Superior temporal gyrus (tissue), 1 donor: ENCODE data around the gene SMIM32.

ENCODE experiments used
- DNase-seq: peaks from one replicate; pipeline ENCODE4 v3.0.0-alpha.2; 2016; ENCODE audit errors: extremely low spot score

The SMIM32 gene

DNA sequence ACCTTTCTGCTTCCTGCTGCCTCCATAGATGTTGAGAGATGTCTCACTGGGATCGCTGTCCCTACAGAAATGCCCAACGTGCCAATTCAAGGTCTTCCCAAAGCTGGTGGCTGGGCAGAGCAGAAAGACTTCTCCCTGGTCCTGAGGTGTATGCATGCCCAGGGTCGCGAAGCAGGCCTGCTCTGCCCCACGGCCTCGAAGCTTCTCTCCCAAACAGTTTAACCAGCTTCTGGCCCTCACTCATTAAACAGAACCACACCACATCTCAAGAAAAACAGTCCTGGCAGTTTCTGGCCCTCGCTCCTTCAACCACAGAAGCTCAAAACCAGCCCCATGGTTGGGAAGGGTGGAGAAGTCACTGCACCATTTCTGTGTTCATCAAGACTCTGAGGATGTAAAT, 14.7 kb upstream of the SMIM32 start:
- DNase-seq, result no peak

DNA sequence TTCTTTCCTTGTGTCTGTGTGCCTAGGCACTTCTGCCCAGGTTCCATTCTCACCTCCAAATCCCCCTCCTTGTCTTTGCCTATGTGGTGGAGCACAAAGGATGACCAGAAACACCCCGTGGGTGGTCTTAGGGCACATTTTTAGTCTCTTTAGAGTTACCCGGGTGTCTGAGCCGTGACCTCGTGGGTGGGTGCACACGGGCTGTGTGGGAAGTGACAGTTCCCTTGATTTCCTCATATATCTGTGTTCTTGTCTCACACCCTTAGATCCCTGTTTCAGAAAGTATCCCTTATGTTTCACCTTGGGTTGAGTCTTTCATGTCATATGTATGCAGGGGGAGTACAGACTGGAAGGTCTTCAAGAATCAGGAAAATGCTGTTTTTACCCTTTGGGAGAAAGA, 13.4 kb upstream of the SMIM32 start:
- no peak for DNase-seq

DNA sequence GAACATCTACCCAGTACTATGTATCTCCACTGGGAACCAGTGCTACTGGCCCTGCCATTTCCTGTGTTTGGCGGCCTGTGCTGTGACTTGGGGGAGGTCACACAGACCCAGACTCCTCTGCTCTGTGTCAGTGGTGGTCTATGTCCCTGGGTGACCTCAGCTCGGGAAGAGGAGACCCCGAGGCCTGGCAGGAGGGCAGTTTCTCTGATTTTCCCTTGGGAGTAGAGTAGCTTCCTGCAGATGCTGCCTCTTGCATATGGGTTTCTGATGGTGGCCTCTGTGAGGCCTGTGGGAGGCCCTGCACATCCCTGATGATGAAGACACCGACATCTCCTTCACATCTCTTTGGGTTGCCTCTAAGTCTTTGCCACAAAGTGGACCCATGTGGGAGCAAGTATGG, 13.0 kb upstream of the SMIM32 start:
- DNase-seq, result no peak

DNA sequence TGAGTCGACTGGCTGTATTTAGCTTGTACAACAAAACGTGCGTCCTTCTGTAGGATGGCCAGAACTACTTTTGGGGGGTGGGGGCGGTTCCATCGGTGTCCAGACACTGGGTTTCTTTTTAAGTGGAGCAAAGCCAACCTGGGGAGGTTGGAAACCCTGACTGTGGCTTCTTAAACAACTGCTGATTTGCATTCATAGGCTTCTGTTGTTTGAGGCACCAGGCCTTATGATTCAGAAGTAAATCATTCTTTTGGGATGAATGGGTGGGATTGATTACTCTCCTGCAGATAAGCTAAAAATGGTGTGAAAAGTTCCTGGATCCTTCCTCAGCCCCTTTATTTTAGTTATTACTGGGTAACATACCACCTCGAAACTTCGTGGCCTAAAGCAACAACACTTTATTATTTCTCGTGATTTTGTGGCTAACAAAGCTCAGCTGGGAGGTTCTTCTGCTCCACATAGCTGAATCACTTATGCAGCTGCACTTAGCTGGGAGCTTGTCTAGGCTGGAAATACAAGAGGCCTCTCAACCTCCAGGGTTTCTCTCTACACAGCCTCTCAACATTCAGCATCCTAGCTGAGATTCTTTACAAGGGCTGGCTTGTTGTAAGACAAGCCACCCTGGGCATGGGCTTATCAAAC, 12.2 kb upstream of the SMIM32 start:
- DNase-seq, result no peak

DNA sequence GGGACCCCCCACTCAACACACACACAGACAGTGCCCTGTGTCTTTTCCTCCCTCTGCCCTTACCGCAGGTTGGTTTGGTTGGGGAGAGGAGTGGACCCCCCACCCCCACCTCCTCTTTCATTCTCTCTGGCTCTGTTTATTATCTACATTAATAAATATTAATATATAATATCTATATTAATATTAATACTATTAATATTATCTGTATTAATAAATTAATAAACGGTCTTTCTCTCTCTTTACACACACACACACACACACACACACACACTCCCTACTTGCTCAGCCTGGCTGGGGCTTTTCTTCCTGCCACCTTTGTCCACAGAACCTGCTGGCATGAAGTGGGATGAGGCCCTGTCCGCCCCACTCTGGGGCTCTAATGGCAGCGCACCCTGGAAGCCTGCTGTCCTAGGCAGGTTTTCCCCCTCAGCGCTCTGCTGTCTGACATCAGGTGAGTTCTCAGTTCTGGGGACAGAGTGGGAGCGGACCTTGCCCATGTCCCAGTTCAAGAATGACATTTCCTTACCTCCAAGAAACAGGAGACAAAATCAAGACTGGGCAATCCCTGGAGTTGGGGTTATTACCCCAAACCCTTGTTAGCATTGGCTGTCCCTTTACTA, 10.5 kb upstream of the SMIM32 start:
- DNase-seq, result no peak

DNA sequence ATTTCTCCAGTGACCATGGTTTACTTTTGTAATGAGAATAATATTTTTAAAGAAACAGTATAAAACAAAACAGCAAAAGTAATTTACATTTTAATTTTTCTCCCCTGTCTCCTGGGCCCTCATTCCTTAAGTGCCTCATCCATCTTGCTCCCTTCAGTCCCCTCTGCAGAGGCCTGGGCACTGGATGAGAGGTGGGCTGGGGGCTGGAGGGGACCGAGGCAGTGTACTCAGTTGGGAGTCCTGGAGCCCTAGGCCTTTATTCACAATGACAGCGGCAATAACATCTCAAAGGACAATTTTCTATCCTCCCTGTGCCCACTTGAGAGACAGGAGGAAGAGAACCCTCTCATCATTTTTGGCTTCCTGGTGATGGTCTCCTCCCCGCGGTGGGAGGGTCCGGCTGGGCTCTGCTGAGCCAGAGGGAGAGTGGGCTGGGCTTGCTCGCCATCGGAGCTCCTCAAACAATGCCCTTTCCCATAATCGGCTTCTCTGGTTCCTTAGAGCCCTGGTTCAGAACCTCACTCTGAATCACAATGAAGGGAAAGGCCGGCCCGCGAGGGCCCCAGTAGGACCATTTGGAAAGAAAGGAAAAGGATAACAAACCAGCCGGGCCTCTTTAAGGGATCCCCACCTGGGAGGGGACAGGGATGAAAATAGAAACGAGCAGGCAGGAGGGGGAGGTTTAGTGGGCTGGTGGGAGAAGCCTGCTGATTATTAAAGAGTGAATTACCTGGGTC, 9.7 kb upstream of the SMIM32 start:
- DNase-seq, result no peak

DNA sequence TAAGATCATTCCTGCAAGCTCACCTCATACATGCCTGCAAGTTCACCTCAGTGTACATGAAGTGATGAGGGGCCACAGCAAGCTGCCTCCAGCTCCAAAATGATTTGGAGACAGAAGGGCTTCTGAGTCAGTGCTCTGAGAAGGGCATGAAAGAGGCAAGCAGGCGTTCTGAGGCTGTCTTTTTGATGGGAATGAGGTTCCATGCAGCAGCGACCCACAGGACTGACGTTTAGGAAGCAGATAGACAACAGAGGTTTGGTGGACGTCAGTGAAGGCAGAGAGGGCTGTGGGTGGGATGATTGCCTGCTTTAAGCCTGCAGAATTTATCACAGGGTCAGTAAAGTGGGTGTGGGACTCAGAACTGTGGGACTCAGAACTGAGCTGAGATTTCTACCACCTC, 8.9 kb upstream of the SMIM32 start:
- no peak for DNase-seq

DNA sequence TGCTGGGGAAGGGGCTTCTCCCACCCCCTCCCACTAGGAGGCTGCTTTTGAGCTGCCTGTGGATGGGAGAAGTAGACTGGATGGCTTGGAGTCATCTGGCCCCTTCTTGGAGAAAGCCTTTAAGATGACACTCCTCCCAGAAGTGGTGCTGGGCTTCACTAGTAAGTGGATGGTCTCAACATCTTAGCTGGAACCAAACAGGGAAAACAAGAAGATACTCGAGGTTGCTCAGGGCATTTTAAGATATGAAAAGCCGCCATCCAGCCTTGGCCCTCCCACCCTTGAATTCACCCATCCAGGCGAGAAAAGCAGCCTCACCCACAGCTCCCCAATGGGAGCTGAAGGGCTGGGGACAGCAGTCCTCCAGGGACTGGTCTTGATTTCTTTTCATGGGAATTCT, 7.8 kb upstream of the SMIM32 start:
- no peak for DNase-seq

DNA sequence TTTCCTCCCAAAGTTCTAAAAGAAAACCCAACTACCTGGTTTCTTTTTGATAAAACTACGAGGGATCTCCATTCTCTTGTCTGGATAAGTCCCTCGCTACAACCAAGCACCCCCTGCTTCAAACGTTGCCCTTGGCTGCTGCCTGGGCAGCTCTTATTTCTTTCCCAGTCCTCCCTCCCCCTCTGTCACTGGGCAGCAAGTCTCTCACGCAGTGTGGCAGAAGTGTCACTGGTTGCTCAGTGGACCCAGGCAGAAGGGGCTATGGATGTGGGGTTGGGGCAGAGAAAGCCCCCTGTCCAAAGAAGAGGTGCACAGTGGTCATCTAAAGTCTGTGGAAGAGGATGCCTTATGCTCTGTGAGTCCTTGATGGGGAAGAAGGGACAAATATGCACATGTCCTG, 7.2 kb upstream of the SMIM32 start:
- DNase-seq, result no peak

DNA sequence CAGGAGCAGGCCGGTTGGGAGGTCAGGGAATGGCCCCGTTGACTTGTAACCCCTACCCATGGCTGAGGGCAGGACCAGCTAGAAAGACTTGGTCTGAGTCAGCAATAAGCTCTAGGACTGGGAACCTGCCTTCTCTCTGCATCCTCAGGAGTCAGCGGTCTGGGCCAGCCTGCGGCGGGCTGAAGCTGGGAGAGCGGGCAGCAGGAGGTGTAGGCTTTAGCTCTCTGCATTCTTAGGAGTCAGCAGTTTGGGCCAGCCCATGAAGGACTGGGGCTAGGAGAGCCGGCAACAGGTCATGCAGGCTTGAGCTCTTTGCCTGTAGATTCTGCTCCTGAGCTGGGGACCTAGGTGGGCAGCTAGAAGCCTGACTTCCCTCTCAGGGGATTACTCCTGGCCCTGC, 6.4 kb upstream of the SMIM32 start:
- DNase-seq, result no peak

DNA sequence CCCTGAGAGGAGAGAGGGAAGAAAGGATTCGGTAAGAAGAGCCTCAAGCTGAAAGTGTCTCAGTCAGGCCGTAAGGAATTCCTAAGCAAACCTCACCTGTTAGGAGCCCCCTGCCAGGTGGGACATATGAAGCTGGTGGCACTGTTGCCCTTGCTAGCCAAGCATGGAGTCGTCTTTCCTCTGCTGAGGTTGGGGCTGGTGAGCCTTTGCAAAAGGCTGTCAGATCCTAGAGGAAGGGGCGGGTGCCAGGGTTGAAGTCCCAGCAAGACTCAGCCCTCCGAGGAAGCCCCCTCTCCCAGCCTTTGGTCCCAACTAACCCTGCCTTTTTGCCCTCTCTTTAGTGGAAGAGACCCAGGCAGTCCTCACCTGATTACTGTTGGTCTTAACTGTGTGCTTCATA, 5.5 kb upstream of the SMIM32 start:
- DNase-seq, result no peak

DNA sequence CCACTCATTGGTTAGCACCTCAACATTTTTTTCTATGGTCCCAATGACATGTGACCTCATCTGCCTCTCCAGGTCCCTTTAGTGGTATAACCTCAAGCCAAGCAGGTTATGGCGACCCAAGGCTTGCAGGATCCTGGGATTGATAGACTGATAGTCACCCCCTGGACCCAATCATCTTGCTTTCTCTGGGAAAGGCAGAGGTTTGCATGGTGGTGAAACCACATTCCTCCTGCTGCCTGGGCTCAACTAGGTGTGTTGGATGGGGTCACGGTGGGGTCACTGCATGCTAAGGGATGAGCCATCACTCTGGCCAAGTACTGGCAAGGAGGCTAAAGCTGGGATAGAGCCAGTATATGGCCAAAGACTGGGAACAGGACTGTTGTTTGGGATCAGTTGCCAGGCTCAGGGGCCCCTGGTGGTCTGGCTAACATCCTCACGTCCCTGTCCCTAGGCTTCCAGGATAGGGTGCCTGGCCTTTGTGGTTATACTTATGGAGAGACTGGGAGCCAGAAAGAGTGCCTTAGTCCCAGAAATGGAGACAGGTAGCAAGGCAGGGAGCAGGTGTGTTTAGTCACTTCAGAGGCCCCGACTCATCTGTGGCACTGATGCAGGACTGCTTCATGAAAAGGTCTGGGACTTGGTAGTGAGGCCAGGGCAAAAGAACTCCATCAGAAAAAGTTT, 4.6 kb upstream of the SMIM32 start:
- DNase-seq, result no peak

DNA sequence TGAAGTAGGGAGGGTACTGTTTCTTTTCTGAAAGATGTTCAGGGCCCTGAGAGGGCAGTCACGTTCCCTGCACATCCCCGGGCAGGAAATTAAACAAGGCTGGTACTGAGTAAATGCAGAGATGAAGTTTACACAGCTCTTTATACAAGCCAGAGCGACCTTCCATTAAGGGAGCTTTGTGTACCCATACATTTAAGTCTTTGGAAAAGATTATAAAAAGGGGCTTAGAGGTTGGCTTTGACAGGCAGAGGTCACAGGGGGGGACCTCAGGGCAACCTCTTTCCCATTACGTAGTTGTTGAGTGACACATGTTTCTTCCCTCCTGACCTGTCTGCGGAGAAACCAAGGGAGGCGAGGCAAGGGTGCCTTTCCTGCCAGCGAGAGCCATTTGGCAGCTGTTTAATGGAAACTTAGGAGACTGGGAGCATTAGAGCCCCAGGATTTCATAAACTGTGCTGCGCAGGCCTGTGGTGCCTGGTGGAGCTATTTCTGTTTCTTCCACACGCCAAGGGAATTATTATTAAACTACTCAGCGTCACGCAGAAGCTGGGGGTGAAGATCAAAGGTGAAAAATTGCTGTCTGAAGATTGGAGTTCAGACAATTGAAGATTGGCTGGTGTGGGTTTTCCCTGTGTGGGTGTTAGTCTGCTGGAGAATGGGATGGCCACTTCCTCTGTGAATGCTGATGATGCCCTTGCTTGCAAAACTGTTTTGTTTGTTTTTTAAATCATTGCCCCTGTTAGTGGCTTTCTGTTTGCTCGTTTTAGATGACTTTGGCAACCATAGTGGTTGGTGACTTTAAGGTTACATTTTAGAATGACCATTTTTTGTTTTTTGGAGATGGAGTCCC, 3.2 kb upstream of the SMIM32 start:
- no peak for DNase-seq

DNA sequence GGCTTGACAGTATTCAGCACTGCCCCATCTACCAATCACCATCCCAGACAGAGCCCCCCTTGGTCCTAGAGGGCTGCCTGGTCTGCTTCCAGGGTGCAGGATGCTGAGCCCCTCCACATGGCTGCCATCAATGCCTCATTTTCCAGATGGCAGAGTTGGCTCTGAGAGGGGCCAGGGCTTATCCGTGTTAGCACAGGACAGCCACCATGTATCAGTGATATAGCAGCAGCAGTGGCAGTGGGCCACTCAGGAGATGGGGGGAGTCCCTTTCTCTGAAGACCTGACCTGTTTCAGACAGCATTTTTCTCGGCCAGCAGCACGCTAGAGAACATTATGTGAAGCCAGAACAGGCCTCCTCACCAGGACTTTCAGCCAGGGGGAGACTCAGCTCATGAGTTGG, 1.6 kb upstream of the SMIM32 start:
- no peak for DNase-seq

DNA sequence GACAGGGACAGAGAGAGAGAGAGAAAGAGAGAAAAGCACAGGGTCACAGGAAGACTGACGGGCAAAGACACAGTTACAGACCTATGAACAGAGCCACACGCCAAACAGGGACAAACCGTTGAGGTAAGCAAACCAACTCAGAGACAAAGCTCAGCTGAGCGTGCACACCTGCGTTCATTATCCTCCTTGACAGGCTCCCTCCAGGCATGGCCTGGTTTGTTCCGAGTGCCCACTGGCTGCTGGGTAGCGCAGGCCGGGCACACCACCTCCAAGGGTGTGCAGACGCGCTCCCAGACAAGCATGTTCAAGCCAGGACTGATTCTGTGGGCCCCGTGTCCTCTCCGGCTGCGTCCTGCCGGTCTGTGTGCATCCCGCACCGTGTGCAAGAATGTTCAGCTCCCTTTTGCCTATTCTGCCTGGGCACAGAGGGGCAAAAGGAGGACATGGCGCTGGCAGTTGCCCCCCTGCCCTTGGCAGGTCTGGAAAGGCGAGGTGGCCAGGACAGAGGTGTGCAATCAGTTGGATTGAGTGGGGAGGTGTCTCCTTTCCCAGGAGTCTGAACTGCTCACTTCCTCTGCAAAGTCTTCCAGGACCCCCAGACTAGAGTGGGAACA, 467 bp upstream of the SMIM32 start:
- DNase-seq, result no peak

DNA sequence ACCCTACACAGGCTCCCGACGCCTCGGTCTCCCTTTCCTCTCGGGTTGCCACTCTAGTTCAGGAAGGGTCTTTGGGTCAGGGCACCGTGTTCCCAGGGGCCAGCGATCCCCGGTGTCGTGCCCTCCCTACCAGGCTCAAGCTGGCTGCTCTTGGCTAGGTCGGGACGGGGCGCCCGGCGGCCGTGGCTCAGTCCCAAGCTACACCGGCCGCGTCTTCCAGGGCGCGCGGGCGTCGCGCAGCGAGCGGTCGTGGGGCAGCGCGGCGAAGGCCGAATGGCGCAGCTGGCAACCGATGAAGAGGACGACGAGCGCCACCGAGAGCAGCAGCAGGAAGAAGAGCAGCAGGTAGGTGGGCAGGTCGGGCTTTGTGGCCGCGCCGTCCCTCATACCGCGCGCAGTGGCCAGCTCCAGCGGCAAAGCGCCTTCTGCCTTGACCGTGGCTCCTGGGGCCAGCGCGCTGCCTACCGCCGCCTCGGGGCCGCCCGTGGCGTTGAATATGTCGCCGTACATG, 892 bp downstream of the SMIM32 start:
- DNase-seq, result no peak

DNA sequence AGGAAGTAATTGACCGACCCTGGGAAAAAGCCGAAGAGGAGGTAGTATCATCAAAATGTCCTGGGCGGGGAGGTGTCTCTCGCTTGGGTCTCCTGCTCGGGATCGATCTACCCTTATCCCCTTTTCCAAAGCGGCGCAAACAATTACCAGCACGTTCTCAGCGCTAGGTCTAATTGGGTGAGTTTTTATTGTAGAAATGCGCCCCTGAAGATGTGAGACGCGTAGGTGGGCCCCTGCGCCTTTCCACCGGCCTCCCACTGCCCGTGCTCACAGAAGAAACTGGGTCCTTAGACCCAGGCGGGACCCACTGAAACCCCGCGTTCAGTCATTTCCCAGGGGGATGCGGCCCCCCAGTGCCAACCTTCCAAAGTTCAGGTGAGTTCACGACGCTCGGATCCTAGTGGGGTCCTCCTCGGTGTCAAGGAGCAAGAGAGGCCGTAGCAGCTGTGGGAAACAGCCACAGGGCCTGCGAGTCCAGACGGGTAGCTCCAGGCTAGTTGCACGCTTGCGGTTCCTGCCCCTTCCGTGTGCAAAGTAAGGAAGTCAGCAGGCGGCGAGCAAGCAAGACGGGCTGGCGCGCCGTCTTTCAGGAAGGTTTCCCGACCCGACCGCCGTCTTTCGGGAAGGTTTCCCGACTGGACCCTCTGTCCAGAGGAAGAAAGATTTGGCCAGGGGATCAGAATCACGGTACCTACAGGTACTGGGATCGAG, 1.5 kb downstream of the SMIM32 start:
- DNase-seq, result no peak

DNA sequence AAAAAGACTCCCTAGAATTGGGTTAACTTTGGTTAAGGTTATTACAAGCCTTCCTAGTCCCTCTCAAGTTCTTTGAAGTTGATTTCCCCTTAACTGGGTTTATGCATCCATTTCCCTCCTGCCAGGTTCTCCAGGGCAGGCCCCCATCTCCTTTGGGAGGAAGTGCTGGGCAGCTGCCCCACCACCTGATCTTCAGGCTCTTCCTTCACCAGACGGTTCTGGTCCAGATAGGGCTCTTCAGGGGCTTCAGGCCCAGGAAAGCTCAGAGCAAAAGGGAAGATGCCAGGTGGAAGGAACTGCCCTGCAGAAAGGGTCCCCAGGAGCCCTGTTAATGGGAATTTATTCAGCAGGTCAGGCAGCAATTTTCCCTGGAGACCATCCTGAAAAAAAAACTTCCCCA, 2.1 kb downstream of the SMIM32 start:
- no peak for DNase-seq

DNA sequence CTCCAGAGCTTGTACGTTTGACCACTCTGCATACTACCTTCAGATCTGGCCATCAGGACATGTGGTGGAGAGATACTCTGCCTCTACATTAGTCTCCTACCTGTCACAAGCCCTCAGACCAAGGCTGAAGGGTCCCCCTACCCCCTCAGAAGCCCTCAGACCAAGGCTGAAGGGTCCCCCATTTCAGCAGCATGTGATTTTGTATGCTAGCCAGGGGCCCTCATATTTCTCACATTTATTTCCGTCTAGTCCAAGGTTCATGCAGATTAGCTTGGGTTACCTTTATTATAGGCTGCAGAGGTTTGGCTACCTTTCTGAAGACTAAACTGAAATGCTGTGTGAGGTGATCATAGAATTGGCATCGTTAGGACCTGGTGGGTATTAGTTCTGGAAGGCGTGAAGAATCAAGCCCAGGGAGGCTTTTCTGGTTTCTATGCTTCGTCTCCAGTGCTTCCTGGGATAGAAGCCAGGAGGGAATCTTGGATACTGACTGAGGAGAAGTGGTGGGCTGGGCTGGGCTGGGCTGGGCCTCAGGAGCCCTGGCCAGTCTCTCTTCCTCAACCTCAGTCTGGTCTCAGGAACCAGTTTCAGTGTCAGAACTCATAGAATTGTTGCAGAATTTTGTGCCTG, 2.8 kb downstream of the SMIM32 start:
- no peak for DNase-seq

DNA sequence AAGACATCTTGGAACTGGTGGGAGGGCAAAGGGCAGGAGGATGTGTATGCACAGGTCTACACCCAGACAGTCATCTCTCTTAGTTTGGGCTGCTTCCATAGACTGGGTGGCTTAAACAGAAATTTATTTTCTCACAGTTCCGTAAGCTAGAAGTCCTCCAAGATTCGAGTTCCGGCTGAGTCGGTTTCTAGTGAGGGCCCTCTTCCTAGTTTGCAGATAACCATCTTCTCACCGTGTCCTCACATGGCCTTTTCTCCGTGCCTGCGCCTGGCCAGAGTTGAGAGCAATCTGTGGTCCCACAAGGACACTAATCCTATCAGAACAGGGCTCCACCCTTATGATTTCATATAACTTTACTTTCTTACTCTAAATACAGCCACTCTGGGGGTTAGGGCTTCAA, 4.1 kb downstream of the SMIM32 start:
- DNase-seq, result no peak
